Testis (tissue), 2 donors: ENCODE results near the gene SPSB4.

Source experiments
- CTCF ChIP-seq, 3 experiments: fragments of 450-650 bp in 2 of 3; fragments of 200-600 bp in 1 of 3; sonication (generic) in 1 of 3; IDR thresholded peaks; one replicate each; pipeline ENCODE4 v1.5.1; 2016 to 2019; ENCODE audit warnings: antibody characterized with exemption in 3 of 3, mild to moderate bottlenecking in 2 of 3, moderate library complexity in 1 of 3
- POLR2A ChIP-seq: fragments of 450-650 bp; IDR thresholded peaks from one replicate; pipeline ENCODE4 v1.6.1; 2017; ENCODE audit warnings: antibody characterized with exemption, mild to moderate bottlenecking, moderate library complexity

DNA sequence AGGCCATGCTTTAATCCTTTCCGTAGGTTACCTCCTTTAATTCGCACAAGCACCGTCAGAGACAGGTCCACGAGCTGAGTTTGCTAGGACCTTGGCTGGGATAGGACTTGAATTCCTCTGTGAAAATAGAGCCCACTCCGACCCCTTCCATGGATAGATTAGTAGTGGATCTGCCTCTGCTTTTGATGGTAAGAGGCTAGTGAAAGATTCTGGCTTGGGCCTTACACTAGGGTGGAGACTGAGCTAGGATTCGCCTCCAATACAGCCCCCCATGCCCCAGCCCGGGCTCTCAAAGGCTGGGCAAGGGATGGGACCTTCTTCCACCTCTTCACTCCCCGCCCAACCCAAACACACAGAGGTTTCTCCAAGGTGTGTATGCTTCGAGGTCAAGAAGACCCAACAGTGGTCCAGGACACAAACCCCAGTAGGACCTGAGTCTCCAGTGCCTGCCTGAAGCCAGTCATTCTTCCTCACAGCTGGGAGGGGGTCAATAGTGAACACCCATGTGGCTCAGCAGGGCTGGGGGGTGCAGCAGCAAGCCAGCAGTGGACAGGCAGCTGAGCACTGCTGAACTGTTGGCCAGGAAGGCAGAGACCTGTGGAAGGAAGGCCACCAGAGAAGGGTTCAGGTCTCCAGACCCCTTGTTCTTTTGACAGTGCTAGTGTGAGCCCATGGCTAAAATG lies 75.7 kb downstream of the SPSB4 start:
- no peak for TF ChIP-seq CTCF (IDR thresholded peaks at IDR 0.05)
- no peak for TF ChIP-seq POLR2A
